ENCODE data around the gene MAP7D2.

GRCh38 chrX:20143561-20143960 is 26.9 kb upstream of the MAP7D2 start:
- no peak for TF ChIP-seq EP300 (IDR thresholded peaks at IDR 0.05)
- TF ChIP-seq CTCF (IDR thresholded peaks at IDR 0.05) = no peak
- no peak for TF ChIP-seq POLR2A (IDR thresholded peaks at IDR 0.05)

All from ovary (tissue), 3 donors.